ENCODE results near the gene FMN2. TPM values are rescaled to one million over a fixed set of nuclear protein-coding genes. Genes with fewer than 3 reads are reported as not detected.

FMN2 gene
- 19.0 and 35.0 TPM in 2 replicates for total RNA-seq

- DNase-seq (ENCODE audit: low read depth), result peak; percentile 23
- H3K4me3 ChIP-seq (ENCODE audit: low read depth, low read length), result peak within 1 kb of the TSS; percentile 61
- TF ChIP-seq CTCF (IDR thresholded peaks at IDR 0.05; ENCODE audit: insufficient read depth, low read depth, low read length), result no peak
Measured at GRCh38 chr1:240091614-240092300, at the start of gene FMN2. Gene FMN2, plus strand, starts transcription at chr1:240091883. Its CDS starts 227 bp downstream, at chr1:240092110.

DNA sequence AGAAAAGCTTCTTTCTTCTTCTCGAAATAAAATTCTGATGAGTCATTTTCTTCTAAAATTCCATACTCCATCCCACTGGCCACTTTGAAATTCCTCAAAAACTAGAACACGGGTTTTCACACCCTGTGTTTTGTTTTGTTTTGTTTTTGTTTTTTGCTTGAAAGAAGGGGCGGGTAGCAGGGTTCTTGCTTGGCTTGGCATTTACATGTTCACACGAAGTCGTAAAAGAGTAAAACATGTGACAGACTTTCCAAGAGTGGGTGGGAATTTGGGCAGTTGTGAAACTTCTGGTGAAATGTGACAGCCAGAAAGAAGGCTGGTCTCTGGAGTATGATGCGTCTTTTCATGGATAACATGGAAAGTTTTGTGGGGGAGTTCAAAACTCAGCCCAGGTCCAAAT is 47.1 kb upstream of the FMN2 start:
- no peak for TF ChIP-seq CTCF (IDR thresholded peaks at IDR 0.05; ENCODE audit: insufficient read depth, low read depth, low read length)
- DNase-seq (ENCODE audit: low read depth), result peak; percentile 71
- no peak overlapping the region for H3K4me3 ChIP-seq (ENCODE audit: low read depth, low read length)

DNA sequence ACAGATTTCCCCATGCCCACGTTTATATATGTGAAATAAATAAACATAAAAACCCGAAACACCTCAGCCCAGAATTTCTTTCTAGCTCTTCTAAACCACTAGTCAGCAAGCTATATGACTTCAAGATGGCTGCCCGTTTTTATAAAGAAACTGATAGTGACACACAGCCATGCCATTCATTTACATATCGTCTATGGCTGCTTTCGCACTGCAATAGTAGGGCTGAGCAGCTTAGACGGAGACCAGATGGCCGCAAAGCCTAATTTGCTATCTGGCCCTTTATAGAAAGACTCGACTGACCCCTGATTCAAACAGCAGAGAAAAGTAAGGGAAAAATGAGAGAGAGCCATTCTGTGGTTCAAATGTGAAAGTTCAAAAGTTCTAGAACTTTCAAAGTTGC is 45.7 kb upstream of the FMN2 start:
- no peak for TF ChIP-seq CTCF (IDR thresholded peaks at IDR 0.05; ENCODE audit: insufficient read depth, low read depth, low read length)
- no peak overlapping the region for H3K4me3 ChIP-seq (ENCODE audit: low read depth, low read length)
- DNase-seq (ENCODE audit: low read depth), result no peak

DNA sequence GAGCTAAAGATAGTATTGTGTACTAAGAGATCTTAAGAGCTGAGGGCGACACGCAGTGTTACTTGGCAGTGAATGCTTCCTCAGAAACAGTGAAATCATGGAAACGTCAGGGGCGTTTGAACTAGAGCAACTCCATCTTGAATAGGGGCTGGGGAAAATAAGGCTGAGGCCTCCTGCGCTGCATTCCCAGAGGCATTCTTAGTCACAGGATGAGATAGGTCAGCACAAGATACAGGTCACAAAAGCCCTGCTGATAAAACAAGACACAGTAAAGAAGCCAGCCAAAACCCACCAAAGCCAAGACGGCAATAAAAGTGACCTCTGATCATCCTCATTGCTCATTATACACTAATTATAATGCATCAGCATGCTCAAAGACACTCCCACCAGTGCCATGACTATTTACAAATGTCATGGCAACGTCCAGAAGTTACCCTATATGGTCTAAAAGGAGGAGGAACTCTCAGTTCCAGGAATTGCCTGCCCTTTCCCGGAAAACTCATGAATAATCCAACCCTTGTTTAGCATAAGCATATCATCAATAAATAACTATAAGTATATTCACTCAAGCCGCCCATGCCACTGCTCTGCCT is 37.5 kb upstream of the FMN2 start:
- no peak for DNase-seq (ENCODE audit: low read depth)
- no peak overlapping the region for H3K4me3 ChIP-seq (ENCODE audit: low read depth, low read length)
- TF ChIP-seq CTCF (IDR thresholded peaks at IDR 0.05; ENCODE audit: insufficient read depth, low read depth, low read length), result no peak

DNA sequence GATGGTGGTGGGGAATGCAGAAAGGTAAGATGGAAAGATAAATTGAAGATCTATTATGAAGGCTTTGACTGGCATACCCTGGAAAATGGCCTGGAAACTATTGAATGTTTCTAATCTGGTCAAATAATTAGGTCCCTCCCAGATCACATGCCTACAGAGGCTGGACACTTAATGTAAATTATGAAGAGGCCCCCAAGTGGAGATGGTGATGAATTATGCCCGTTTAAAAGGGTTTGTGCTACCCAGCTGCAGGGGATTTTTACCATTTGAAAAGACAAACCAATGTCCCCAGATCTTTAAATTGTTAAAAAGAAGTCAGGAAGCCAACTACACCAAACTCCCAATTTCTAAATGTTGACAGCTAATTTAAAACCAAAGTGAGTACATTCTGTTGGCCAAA is 35.7 kb upstream of the FMN2 start:
- DNase-seq (ENCODE audit: low read depth), result no peak
- no peak overlapping the region for H3K4me3 ChIP-seq (ENCODE audit: low read depth, low read length)
- no peak for TF ChIP-seq CTCF (IDR thresholded peaks at IDR 0.05; ENCODE audit: insufficient read depth, low read depth, low read length)

DNA sequence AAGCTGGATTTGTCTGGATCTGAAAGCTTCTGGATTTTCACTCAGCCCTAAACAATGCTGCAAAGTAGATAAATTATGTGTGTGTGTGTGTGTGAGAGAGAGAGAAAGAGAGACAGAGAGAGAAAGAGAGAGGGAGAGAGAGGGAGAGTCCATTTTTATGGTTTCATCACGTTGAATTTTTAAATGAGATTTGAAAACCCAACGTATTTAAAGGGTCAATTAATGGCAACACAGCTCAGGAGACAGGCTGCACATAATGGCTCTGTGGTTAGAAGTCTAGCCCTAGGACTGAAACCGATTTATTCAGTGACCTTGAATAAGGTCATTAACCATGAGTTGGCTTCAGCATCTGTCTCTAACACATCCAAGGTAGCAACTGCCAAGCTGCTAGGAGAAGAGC is 35.3 kb upstream of the FMN2 start:
- DNase-seq (ENCODE audit: low read depth), result no peak
- TF ChIP-seq CTCF (IDR thresholded peaks at IDR 0.05; ENCODE audit: insufficient read depth, low read depth, low read length), result no peak
- no peak overlapping the region for H3K4me3 ChIP-seq (ENCODE audit: low read depth, low read length)

Measured in fibroblast of villous mesenchyme (primary cell).